SJSA1 (cell line): ENCODE data around the gene GDF9. TPM values are rescaled to one million over a fixed set of nuclear protein-coding genes. Genes with fewer than 3 reads are reported as not detected.
A peak's percentile ranks its signal among the peaks of the same experiment; 100 is the strongest.

ENCODE experiments used
- DNase-seq, 2 experiments: peaks; one replicate each; pipeline ENCODE4 v3.0.0-alpha.2; 2015 to 2020; ENCODE audit warnings: low spot score in 2 of 2, low read depth in 1 of 2
- H3K27ac ChIP-seq: fragments of 250-450 bp; sonication (Bioruptor Pico); 2 replicates; pipeline ENCODE4 v1.5.1; 2020; ENCODE audit warnings: mild to moderate bottlenecking, moderate library complexity
- H3K27me3 ChIP-seq: fragments of 250-450 bp; sonication (Bioruptor Pico); replicated peaks from 2 replicates; pipeline ENCODE4 v1.5.1; 2020; ENCODE audit warnings: mild to moderate bottlenecking, moderate library complexity
- H3K36me3 ChIP-seq: fragments of 250-450 bp; sonication (Bioruptor Pico); 2 replicates; pipeline ENCODE4 v1.5.1; 2020; ENCODE audit warnings: mild to moderate bottlenecking
- H3K4me1 ChIP-seq: fragments of 250-450 bp; sonication (Bioruptor Pico); replicated peaks from 2 replicates; pipeline ENCODE4 v1.6.1; 2021; ENCODE audit warnings: mild to moderate bottlenecking
- H3K4me3 ChIP-seq: fragments of 250-450 bp; sonication (Bioruptor Pico); 2 replicates; pipeline ENCODE4 v1.5.1; 2020; ENCODE audit warnings: mild to moderate bottlenecking
- H3K9me3 ChIP-seq: fragments of 250-450 bp; sonication (Bioruptor Pico); replicated peaks from 2 replicates; pipeline ENCODE4 v1.5.1; 2020; ENCODE audit warnings: mild to moderate bottlenecking
- total RNA-seq: library from RNA; depleted of rRNA; stranded (reverse); fragments of >200 nt; shearing (Covaris generic); gene quantifications from 2 replicates; pipeline ENCODE4 v1.2.3, GENCODE V29; 2014; rRNA removed

GDF9 gene
- 0.09 and 0.21 TPM in 2 replicates for total RNA-seq

- DNase-seq = peak; percentile 99 to 100
- Histone ChIP-seq H3K27ac (peak within 1 kb of the TSS; percentile 74), H3K9me3 (no peaks in the 10 kb centered on the region), H3K27me3 (no peaks in the 10 kb centered on the region), H3K4me3 (peak within 1 kb of the TSS; percentile 86), H3K36me3 (peaks cover 48% of the 10 kb centered on the region), H3K4me1 (peaks cover 15% of the 10 kb centered on the region)
These were observed at the start of gene GDF9, which contains the start of gene UQCRQ for GRCh38 chr5:132866342-132867045. TSS of gene GDF9 (minus strand) at chr5:132866469. CDS start at chr5:132864533, 1,936 bp downstream. TSS of gene UQCRQ (plus strand) at chr5:132866642. CDS start at chr5:132866882, 240 bp downstream.

- Histone ChIP-seq H3K36me3 (peaks cover 75% of the 10 kb centered on the region), H3K9me3 (no peaks in the 10 kb centered on the region), H3K27ac (no peak overlapping the region)
These were observed 49.4 kb upstream of the GDF9 start for GRCh38 chr5:132915681-132916080.

GRCh38 chr5:132909702-132910101 lies 43.4 kb upstream of the GDF9 start:
- Histone ChIP-seq H3K4me3 (no peak overlapping the region), H3K36me3 (peaks cover 63% of the 10 kb centered on the region), H3K27ac (no peak overlapping the region), H3K27me3 (no peaks in the 10 kb centered on the region), H3K9me3 (no peaks in the 10 kb centered on the region), H3K4me1 (no peaks in the 10 kb centered on the region)
- DNase-seq = no peak

More at GRCh38 chr5:132915681-132916080, 49.4 kb upstream of the GDF9 start:
- H3K4me3 ChIP-seq = no peak overlapping the region
- DNase-seq = no peak
- no peaks in the 10 kb centered on the region for H3K27me3 ChIP-seq
- H3K4me1 ChIP-seq = no peaks in the 10 kb centered on the region; the same call in 1 of the 2 replicates

- H3K9me3 ChIP-seq = no peaks in the 10 kb centered on the region
- no peaks in the 10 kb centered on the region for H3K27me3 ChIP-seq
- DNase-seq = no peak
- no peaks in the 10 kb centered on the region for H3K4me1 ChIP-seq
- peaks cover 66% of the 10 kb centered on the region for H3K36me3 ChIP-seq
- no peak overlapping the region for H3K27ac ChIP-seq
- no peak overlapping the region for H3K4me3 ChIP-seq
These were observed 40.9 kb upstream of the GDF9 start for GRCh38 chr5:132907161-132907560.

- H3K4me3 ChIP-seq = no peak overlapping the region
- no peak overlapping the region for H3K27ac ChIP-seq
- no peaks in the 10 kb centered on the region for H3K9me3 ChIP-seq
- peaks cover 68% of the 10 kb centered on the region for H3K36me3 ChIP-seq
- no peak for DNase-seq
- no peaks in the 10 kb centered on the region for H3K4me1 ChIP-seq
- no peaks in the 10 kb centered on the region for H3K27me3 ChIP-seq
These were observed 39.7 kb upstream of the GDF9 start for GRCh38 chr5:132905938-132906337.

GRCh38 chr5:132901730-132902129 lies 35.5 kb upstream of the GDF9 start:
- Histone ChIP-seq H3K4me3 (no peak overlapping the region), H3K27ac (no peak overlapping the region), H3K27me3 (no peaks in the 10 kb centered on the region), H3K4me1 (no peaks in the 10 kb centered on the region), H3K36me3 (peaks cover 79% of the 10 kb centered on the region), H3K9me3 (no peaks in the 10 kb centered on the region)
- DNase-seq = no peak

GRCh38 chr5:132901036-132901435 lies 34.8 kb upstream of the GDF9 start:
- H3K9me3 ChIP-seq = no peaks in the 10 kb centered on the region
- H3K4me1 ChIP-seq = no peaks in the 10 kb centered on the region
- DNase-seq = no peak
- no peak overlapping the region for H3K4me3 ChIP-seq
- H3K36me3 ChIP-seq = peaks cover 83% of the 10 kb centered on the region
- no peak overlapping the region for H3K27ac ChIP-seq
- H3K27me3 ChIP-seq = no peaks in the 10 kb centered on the region

GRCh38 chr5:132898094-132898493 lies 31.8 kb upstream of the GDF9 start:
- no peaks in the 10 kb centered on the region for H3K4me1 ChIP-seq
- H3K27ac ChIP-seq = no peak overlapping the region
- H3K36me3 ChIP-seq = peaks cover 98% of the 10 kb centered on the region
- no peak for DNase-seq
- H3K27me3 ChIP-seq = no peaks in the 10 kb centered on the region
- no peaks in the 10 kb centered on the region for H3K9me3 ChIP-seq
- no peak overlapping the region for H3K4me3 ChIP-seq

GRCh38 chr5:132896685-132897084 lies 30.4 kb upstream of the GDF9 start:
- no peaks in the 10 kb centered on the region for H3K27me3 ChIP-seq
- H3K9me3 ChIP-seq = no peaks in the 10 kb centered on the region
- H3K27ac ChIP-seq = no peak overlapping the region
- H3K4me3 ChIP-seq = no peak overlapping the region
- H3K36me3 ChIP-seq = peaks cover 100% of the 10 kb centered on the region
- DNase-seq = no peak
- H3K4me1 ChIP-seq = no peaks in the 10 kb centered on the region

- DNase-seq = no peak
- H3K27me3 ChIP-seq = no peaks in the 10 kb centered on the region
- H3K4me1 ChIP-seq = no peaks in the 10 kb centered on the region
- H3K4me3 ChIP-seq = no peak overlapping the region
- H3K27ac ChIP-seq = no peak overlapping the region
- H3K9me3 ChIP-seq = no peaks in the 10 kb centered on the region
- H3K36me3 ChIP-seq = peaks cover 98% of the 10 kb centered on the region
These were observed 29.5 kb upstream of the GDF9 start for GRCh38 chr5:132895719-132896305.

- H3K27ac ChIP-seq = no peak overlapping the region
- no peaks in the 10 kb centered on the region for H3K9me3 ChIP-seq
- peaks cover 95% of the 10 kb centered on the region for H3K36me3 ChIP-seq
- H3K4me3 ChIP-seq = no peak overlapping the region
- H3K27me3 ChIP-seq = no peaks in the 10 kb centered on the region
- H3K4me1 ChIP-seq = no peaks in the 10 kb centered on the region
- no peak for DNase-seq
These were observed 24.5 kb upstream of the GDF9 start for GRCh38 chr5:132890817-132891216.

GRCh38 chr5:132889501-132889900 lies 23.2 kb upstream of the GDF9 start:
- H3K4me3 ChIP-seq = no peak overlapping the region
- H3K4me1 ChIP-seq = no peaks in the 10 kb centered on the region
- H3K27ac ChIP-seq = no peak overlapping the region
- no peak for DNase-seq
- H3K36me3 ChIP-seq = peaks cover 91% of the 10 kb centered on the region
- no peaks in the 10 kb centered on the region for H3K27me3 ChIP-seq
- no peaks in the 10 kb centered on the region for H3K9me3 ChIP-seq

GRCh38 chr5:132887283-132887682 lies 21.0 kb upstream of the GDF9 start:
- no peaks in the 10 kb centered on the region for H3K9me3 ChIP-seq
- H3K4me3 ChIP-seq = no peak overlapping the region
- peaks cover 91% of the 10 kb centered on the region for H3K36me3 ChIP-seq
- DNase-seq = no peak
- H3K27ac ChIP-seq = no peak overlapping the region
- H3K4me1 ChIP-seq = no peaks in the 10 kb centered on the region
- no peaks in the 10 kb centered on the region for H3K27me3 ChIP-seq

GRCh38 chr5:132886064-132886823 lies 20.0 kb upstream of the GDF9 start:
- no peaks in the 10 kb centered on the region for H3K4me1 ChIP-seq
- H3K27ac ChIP-seq = no peak overlapping the region
- no peak for DNase-seq
- no peaks in the 10 kb centered on the region for H3K9me3 ChIP-seq
- H3K4me3 ChIP-seq = no peak overlapping the region
- peaks cover 89% of the 10 kb centered on the region for H3K36me3 ChIP-seq
- H3K27me3 ChIP-seq = no peaks in the 10 kb centered on the region
